H9 (cell line): Measurements from ENCODE around the gene IL1R2. TPM values are rescaled to one million over a fixed set of nuclear protein-coding genes. Genes with fewer than 3 reads are reported as not detected.

ENCODE experiments used
- DNase-seq: peaks from one replicate; pipeline ENCODE4 v3.0.0-alpha.2; 2017
- H2AFZ ChIP-seq: one replicate; pipeline ENCODE4 v1.6.1; 2013; ENCODE audit warnings: mild to moderate bottlenecking, low read length, control low read depth, moderate library complexity
- H2AK5ac ChIP-seq: 2 replicates; pipeline ENCODE4 v1.6.1; 2013; ENCODE audit warnings: low read length, control low read depth, mixed read lengths; ENCODE audit not compliant: insufficient read length
- H2BK120ac ChIP-seq: one replicate; pipeline ENCODE4 v1.6.1; 2013; ENCODE audit warnings: low read depth, mild to moderate bottlenecking, low read length, control low read depth, inconsistent platforms; ENCODE audit not compliant: poor library complexity, severe bottlenecking
- H2BK12ac ChIP-seq: 2 replicates; pipeline ENCODE4 v1.6.1; 2013; ENCODE audit warnings: low read length, control low read depth, mixed read lengths, low read depth; ENCODE audit not compliant: insufficient read length
- H2BK15ac ChIP-seq: 2 replicates; pipeline ENCODE4 v1.6.1; 2013; ENCODE audit warnings: low read depth, low read length, control low read depth
- H2BK20ac ChIP-seq: one replicate; pipeline ENCODE4 v1.6.1; 2013; ENCODE audit warnings: low read depth, mild to moderate bottlenecking, low read length, control low read depth, inconsistent platforms; ENCODE audit not compliant: poor library complexity, severe bottlenecking
- H2BK5ac ChIP-seq: 2 replicates; pipeline ENCODE4 v1.6.1; 2013; ENCODE audit warnings: low read length, control low read depth, mixed read lengths; ENCODE audit not compliant: insufficient read length
- H3K14ac ChIP-seq: 2 replicates; pipeline ENCODE4 v1.6.1; 2013; ENCODE audit warnings: low read length, control low read depth; ENCODE audit not compliant: insufficient read depth
- H3K18ac ChIP-seq: 2 replicates; pipeline ENCODE4 v1.6.1; 2013; ENCODE audit warnings: low read depth, mild to moderate bottlenecking, mixed read lengths, low read length, control low read depth; ENCODE audit not compliant: insufficient read length
- H3K23ac ChIP-seq: 2 replicates; pipeline ENCODE4 v1.6.1; 2013; ENCODE audit warnings: low read length, control low read depth, mixed read lengths, low read depth; ENCODE audit not compliant: insufficient read length
- H3K23me2 ChIP-seq: 2 replicates; pipeline ENCODE4 v1.6.1; 2013; ENCODE audit warnings: low read depth, mild to moderate bottlenecking, mixed read lengths, low read length, control low read depth; ENCODE audit not compliant: insufficient read length, poor library complexity, severe bottlenecking
- H3K27ac ChIP-seq: 2 replicates; pipeline ENCODE4 v1.5.1; 2013; ENCODE audit warnings: low read length, control low read depth, mixed read lengths, low read depth; ENCODE audit not compliant: insufficient read length
- H3K27me3 ChIP-seq: 2 replicates; pipeline ENCODE4 v1.6.1; 2013; ENCODE audit warnings: low read length, control low read depth, inconsistent platforms; ENCODE audit not compliant: insufficient read depth
- H3K4ac ChIP-seq: 2 replicates; pipeline ENCODE4 v1.6.1; 2013; ENCODE audit warnings: low read depth, mild to moderate bottlenecking, control low read depth, inconsistent platforms, low read length, moderate library complexity
- H3K4me1 ChIP-seq: 2 replicates; pipeline ENCODE4 v1.6.1; 2013; ENCODE audit warnings: low read length, control low read depth, inconsistent platforms; ENCODE audit not compliant: insufficient read depth
- H3K4me2 ChIP-seq: 2 replicates; pipeline ENCODE4 v1.6.1; 2013; ENCODE audit warnings: low read length, control low read depth, mixed read lengths; ENCODE audit not compliant: insufficient read length, insufficient read depth
- H3K56ac ChIP-seq: 2 replicates; pipeline ENCODE4 v1.6.1; 2013; ENCODE audit warnings: low read depth, mild to moderate bottlenecking, mixed read lengths, low read length, control low read depth; ENCODE audit not compliant: insufficient read length
- H3K79me1 ChIP-seq: 2 replicates; pipeline ENCODE4 v1.6.1; 2013; ENCODE audit warnings: low read depth, mild to moderate bottlenecking, moderate library complexity, low read length, control low read depth, inconsistent platforms; ENCODE audit not compliant: insufficient read depth, poor library complexity, severe bottlenecking
- H3K79me2 ChIP-seq: 2 replicates; pipeline ENCODE4 v1.6.1; 2013; ENCODE audit warnings: low read length, control low read depth, inconsistent platforms; ENCODE audit not compliant: insufficient read depth
- H3K9ac ChIP-seq: 2 replicates; pipeline ENCODE4 v1.6.1; 2013; ENCODE audit warnings: low read length, control low read depth, mixed read lengths; ENCODE audit not compliant: insufficient read length; ENCODE audit errors: extremely low read depth
- H3K9me3 ChIP-seq: one replicate; pipeline ENCODE4 v1.6.1; 2013; ENCODE audit warnings: low read depth, low read length, inconsistent platforms; ENCODE audit not compliant: control insufficient read depth
- H3T11ph ChIP-seq: one replicate; pipeline ENCODE4 v1.6.1; 2013; ENCODE audit warnings: mild to moderate bottlenecking, low read length, control low read depth, inconsistent platforms
- H4K20me1 ChIP-seq: one replicate; pipeline ENCODE4 v1.6.1; 2013; ENCODE audit not compliant: control insufficient read depth, insufficient read length, insufficient read depth
- H4K5ac ChIP-seq: 2 replicates; pipeline ENCODE4 v1.6.1; 2013; ENCODE audit warnings: low read depth, mild to moderate bottlenecking, mixed read lengths, low read length, control low read depth; ENCODE audit not compliant: insufficient read length
- H4K8ac ChIP-seq: replicated peaks from 2 replicates; pipeline ENCODE4 v1.6.1; 2013; ENCODE audit warnings: low read length, control low read depth, mixed read lengths, low read depth; ENCODE audit not compliant: insufficient read length
- H4K91ac ChIP-seq: 2 replicates; pipeline ENCODE4 v1.6.1; 2013; ENCODE audit warnings: low read depth, mild to moderate bottlenecking, moderate library complexity, mixed read lengths, low read length, control low read depth; ENCODE audit not compliant: insufficient read length
- H3K27ac Mint-ChIP-seq, 3 experiments: 2 replicates in 2 of 3; 3 replicates in 1 of 3; pipeline ENCODE4 v1.8.0; 2020 to 2021; ENCODE audit warnings: mixed read lengths in 3 of 3, mild to moderate bottlenecking in 1 of 3, moderate library complexity in 1 of 3
- H3K27me3 Mint-ChIP-seq: 2 replicates; pipeline ENCODE4 v1.8.0; 2021; ENCODE audit warnings: low read depth, mild to moderate bottlenecking, moderate library complexity, mixed read lengths
- H3K36me3 Mint-ChIP-seq, 3 experiments: 2 replicates in 2 of 3; 3 replicates in 1 of 3; pipeline ENCODE4 v1.8.0; 2020 to 2021; ENCODE audit warnings: low read depth in 3 of 3, mixed read lengths in 3 of 3; ENCODE audit not compliant: insufficient read depth in 1 of 3
- H3K4me1 Mint-ChIP-seq, 2 experiments: 2 replicates each; pipeline ENCODE4 v1.8.0; 2020; ENCODE audit warnings: mixed read lengths in 2 of 2
- H3K4me3 Mint-ChIP-seq, 2 experiments: 2 replicates in 1 of 2; 3 replicates in 1 of 2; pipeline ENCODE4 v1.8.0; 2020 to 2021; ENCODE audit warnings: mild to moderate bottlenecking in 2 of 2, mixed read lengths in 2 of 2, moderate library complexity in 1 of 2
- H3K9me3 Mint-ChIP-seq, 2 experiments: 2 replicates in 1 of 2; 3 replicates in 1 of 2; pipeline ENCODE4 v1.8.0; 2020; ENCODE audit warnings: mild to moderate bottlenecking in 2 of 2, mixed read lengths in 2 of 2, moderate library complexity in 1 of 2
- WGBS: extraction: QIAGEN DNeasy Blood & Tissue Kit; methylation state at CpG from one replicate; pipeline ENCODE4 v1.1.7; 2013; ENCODE audit warnings: missing lambda C conversion rate, low lambda C conversion rate, mixed read lengths; ENCODE audit not compliant: insufficient read length; ENCODE audit errors: extremely low coverage; 5-methylcytosine and 5-hydroxymethylcytosine counted together
- total RNA-seq: library from RNA; stranded (reverse); gene quantifications from 2 replicates; pipeline ENCODE4 v1.2.1, GENCODE V29; 2021
- TF ChIP-seq, protein P1 (sequence below): fragments of 200-600 bp; sonication (generic); conservative IDR thresholded peaks from 3 replicates; pipeline ENCODE4 v1.8.0; 2021; ENCODE audit warnings: antibody characterized with exemption, mild to moderate bottlenecking

The IL1R2 gene
- total RNA-seq, 1 experiment from 2014 or later = not detected

DNA sequence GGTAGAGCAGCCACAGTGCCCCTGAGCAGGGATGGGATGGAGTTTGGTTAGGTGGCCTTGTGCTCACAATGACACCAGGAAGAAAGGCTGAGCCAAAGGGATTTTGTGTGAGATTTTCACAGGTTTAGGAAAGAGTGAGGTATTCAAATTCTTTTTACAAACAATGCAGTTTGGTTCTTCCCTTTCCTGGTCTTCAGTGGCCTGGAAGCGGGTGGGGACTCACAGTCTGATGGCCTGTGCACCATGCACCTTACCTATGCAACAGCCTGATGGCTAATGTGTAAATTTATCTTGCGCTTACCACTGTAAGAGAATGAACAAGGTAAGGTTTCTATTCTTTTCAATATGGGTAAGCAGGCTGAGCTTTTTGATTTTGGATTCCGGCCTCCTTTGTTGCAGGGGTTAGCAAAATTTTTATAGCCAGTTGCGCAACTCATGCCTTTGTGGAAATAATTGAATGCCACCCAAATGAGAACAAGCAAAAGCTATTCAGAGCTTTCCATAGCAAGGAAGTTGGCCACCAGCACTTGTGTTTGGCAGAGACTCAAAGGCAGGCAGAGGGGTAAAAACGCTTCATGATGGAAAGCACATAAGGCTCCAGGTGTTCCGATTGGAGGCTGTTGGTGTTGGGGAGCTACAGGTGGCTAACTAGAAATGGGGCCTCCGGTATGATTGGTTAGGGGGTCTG lies 23.8 kb upstream of the IL1R2 start:
- TF ChIP-seq, protein P1, sequence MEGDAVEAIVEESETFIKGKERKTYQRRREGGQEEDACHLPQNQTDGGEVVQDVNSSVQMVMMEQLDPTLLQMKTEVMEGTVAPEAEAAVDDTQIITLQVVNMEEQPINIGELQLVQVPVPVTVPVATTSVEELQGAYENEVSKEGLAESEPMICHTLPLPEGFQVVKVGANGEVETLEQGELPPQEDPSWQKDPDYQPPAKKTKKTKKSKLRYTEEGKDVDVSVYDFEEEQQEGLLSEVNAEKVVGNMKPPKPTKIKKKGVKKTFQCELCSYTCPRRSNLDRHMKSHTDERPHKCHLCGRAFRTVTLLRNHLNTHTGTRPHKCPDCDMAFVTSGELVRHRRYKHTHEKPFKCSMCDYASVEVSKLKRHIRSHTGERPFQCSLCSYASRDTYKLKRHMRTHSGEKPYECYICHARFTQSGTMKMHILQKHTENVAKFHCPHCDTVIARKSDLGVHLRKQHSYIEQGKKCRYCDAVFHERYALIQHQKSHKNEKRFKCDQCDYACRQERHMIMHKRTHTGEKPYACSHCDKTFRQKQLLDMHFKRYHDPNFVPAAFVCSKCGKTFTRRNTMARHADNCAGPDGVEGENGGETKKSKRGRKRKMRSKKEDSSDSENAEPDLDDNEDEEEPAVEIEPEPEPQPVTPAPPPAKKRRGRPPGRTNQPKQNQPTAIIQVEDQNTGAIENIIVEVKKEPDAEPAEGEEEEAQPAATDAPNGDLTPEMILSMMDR = no peak
- Histone ChIP-seq H3K14ac (no peak overlapping the region), H3K18ac (no peak overlapping the region), H2BK12ac (no peak overlapping the region), H2AK5ac (no peak overlapping the region), H2AFZ (no peak overlapping the region), H3K79me2 (no peaks in the 10 kb centered on the region), H3K27me3 (no peaks in the 10 kb centered on the region), H3K4ac (no peak overlapping the region), H4K8ac (no peak overlapping the region), H3K56ac (no peak overlapping the region), H4K5ac (no peak overlapping the region), H2BK15ac (no peak overlapping the region), H3K4me2 (no peak overlapping the region), H2BK120ac (no peak overlapping the region), H3K9ac (no peak overlapping the region), H2BK5ac (no peak overlapping the region), H3K9me3 (peaks cover 19% of the 10 kb centered on the region), H2BK20ac (no peak overlapping the region), H3K4me1 (no peaks in the 10 kb centered on the region), H3T11ph (no peak overlapping the region), H3K27ac (no peak overlapping the region), H4K91ac (no peak overlapping the region), H3K23me2 (no peaks in the 10 kb centered on the region), H4K20me1 (no peaks in the 10 kb centered on the region), H3K79me1 (no peaks in the 10 kb centered on the region), H3K23ac (no peak overlapping the region)
- Mint-ChIP-seq H3K9me3 (peaks cover 24 to 27% of the 10 kb centered on the region in 2 experiments), H3K27ac (no peak overlapping the region), H3K4me1 (peaks cover 31 to 35% of the 10 kb centered on the region in 2 experiments), H3K27me3 (peaks cover 7% of the 10 kb centered on the region), H3K36me3 (peaks cover 9 to 37% (median 30%) of the 10 kb centered on the region in 3 experiments), H3K4me3 (no peak overlapping the region)
- DNase-seq = no peak
- no CpG with 5 or more reads among the region's 7 CpGs for WGBS
